Adrenal gland (tissue), 12 donors: Measurements from ENCODE around the gene MTG2. TPM values are rescaled to one million over a fixed set of nuclear protein-coding genes. Genes with fewer than 3 reads are reported as not detected.

Experiments used
- DNase-seq, 7 donors: peaks; one replicate each; pipeline ENCODE4 v3.0.0-alpha.2; 2019 to 2020
- H3K27ac ChIP-seq, 5 donors: fragments of 200-600 bp; sonication (generic) in 4 of 5; 1 replicate in 3 of 5; 2 replicates in 2 of 5; pipeline versions ENCODE4 v1.5.1 to v1.8.0; 2016 to 2020; ENCODE audit warnings: mild to moderate bottlenecking in 1 of 5
- H3K27me3 ChIP-seq: fragments of 200-600 bp; 2 replicates; pipeline ENCODE4 v1.8.0; 2021
- H3K36me3 ChIP-seq, 2 donors: fragments of 200-600 bp; replicated peaks in 1 of 2; 1 replicate in 1 of 2; 2 replicates in 1 of 2; pipeline versions ENCODE4 v1.5.1 to v1.8.0; 2018 to 2022
- H3K4me1 ChIP-seq, 2 donors: fragments of 200-600 bp; replicated peaks in 1 of 2; 1 replicate in 1 of 2; 2 replicates in 1 of 2; pipeline versions ENCODE4 v1.5.1 to v1.8.0; 2018 to 2021
- H3K4me3 ChIP-seq, 4 donors: fragments of 200-600 bp; sonication (generic) in 3 of 4; one replicate each; pipeline ENCODE4 v1.5.1; 2016 to 2018
- H3K9me3 ChIP-seq, 3 donors: fragments of 200-600 bp; sonication (generic) in 1 of 3; replicated peaks in 1 of 3; 1 replicate in 2 of 3; 2 replicates in 1 of 3; pipeline versions ENCODE4 v1.5.1 to v1.8.0; 2016 to 2021
- CTCF ChIP-seq, 6 experiments: fragments of 450-650 bp in 4 of 6; fragments of 200-600 bp in 2 of 6; sonication (generic) in 1 of 6; IDR thresholded peaks; 1 replicate in 5 of 6; 2 replicates in 1 of 6; pipeline versions ENCODE4 v1.5.1 to v1.8.0; 2016 to 2021; ENCODE audit warnings: antibody characterized with exemption in 6 of 6, mild to moderate bottlenecking in 2 of 6, moderate library complexity in 1 of 6
- POLR2A ChIP-seq, 2 donors: fragments of 450-650 bp; IDR thresholded peaks; one replicate each; pipeline ENCODE4 v1.6.1; 2017; ENCODE audit warnings: antibody characterized with exemption in 2 of 2, mild to moderate bottlenecking in 2 of 2, moderate library complexity in 1 of 2
- WGBS, 4 donors: extraction: QIAGEN DNeasy Blood & Tissue Kit in 2 of 4; methylation state at CpG; one replicate each; pipeline versions ENCODE4 v1.1.5 to v1.1.7; 2013 to 2017; 5-methylcytosine and 5-hydroxymethylcytosine counted together
- intact Hi-C, 2 donors: fragments of 100-400 bp; cut with DNase I; formaldehyde crosslinking; loops; one replicate each; pipeline versions ENCODE4 v1.14.1 to v1.15.0; 2022 to 2023
- polyA plus RNA-seq, 3 donors: library from polyadenylated mRNA; stranded (reverse); fragments of 200-250 nt in 2 of 3; fragments of 350-450 nt in 1 of 3; fragmentation: Illumina TruSeq in 1 of 3; extraction: RNeasy Lipid Tissue Mini Kit (QIAGEN cat#74804) in 1 of 3; gene quantifications; one replicate each; pipeline ENCODE4 v1.2.3, GENCODE V29; 2013 to 2014
- total RNA-seq, 9 donors: library from RNA; depleted of rRNA in 4 of 9; stranded (reverse); fragments of >200 nt in 4 of 9; fragments of 120-200 nt in 1 of 9; fragmentation: NEBNext Ultra II Directional in 1 of 9; extraction: Animal tissue kit (Norgen Biotek cat#: 25700) in 1 of 9; gene quantifications; one replicate each; pipeline versions ENCODE4 v1.1.0 to v1.2.4, GENCODE V29; 2013 to 2023
- donor health status: healthy with polysubstance abuse.
- donor health status: Bipolar disorder and iron deficiency.
- donor health status: DM: yes; HTN: yes; CAD: no.
- donor health status: DM: no; HTN: no; CAD: no.
- donor health status: DM: no; HTN: no; CAD: no.
- donor health status: DM: yes; HTN: yes; CAD: no.

MTG2 gene
- total and polyA plus RNA-seq, 12 donors, result 11.5 to 90.4 (median 47.2) TPM

GRCh38 chr20:62193079-62194025 is 10.5 kb downstream of the MTG2 start:
- H3K4me1 ChIP-seq, result no peaks in the 10 kb centered on the region
- peaks cover 0 to 41% of the 10 kb centered on the region in 2 donors for H3K36me3 ChIP-seq
- no peak overlapping the region for H3K4me3 ChIP-seq
- intact Hi-C loops, result no loop called here
- no peaks in the 10 kb centered on the region for H3K27me3 ChIP-seq
- TF ChIP-seq CTCF (IDR thresholded peaks at IDR 0.05), result no peak
- TF ChIP-seq POLR2A (IDR thresholded peaks at IDR 0.05), result no peak
- 90 to 92% (median 91%) methylated on average over 29 of the region's 29 CpGs for WGBS, 4 donors
- H3K9me3 ChIP-seq, result no peaks in the 10 kb centered on the region
- no peak overlapping the region for H3K27ac ChIP-seq
- DNase-seq, result no peak

GRCh38 chr20:62195075-62195405 is 12.2 kb downstream of the MTG2 start:
- Histone ChIP-seq H3K9me3 (no peaks in the 10 kb centered on the region), H3K27ac (no peak overlapping the region), H3K36me3 (peaks cover 0 to 42% of the 10 kb centered on the region in 2 donors), H3K4me1 (no peaks in the 10 kb centered on the region), H3K27me3 (no peaks in the 10 kb centered on the region), H3K4me3 (no peak overlapping the region)
- 81 to 89% (median 86%) methylated on average over 8 of the region's 8 CpGs for WGBS, 4 donors
- intact Hi-C loops, result no loop called here
- no peak for DNase-seq
- no peak for TF ChIP-seq CTCF (IDR thresholded peaks at IDR 0.05)
- TF ChIP-seq POLR2A (IDR thresholded peaks at IDR 0.05), result no peak

- 93 to 97% (median 94%) methylated on average over 10 of the region's 10 CpGs for WGBS, 4 donors
- no peaks in the 10 kb centered on the region for H3K9me3 ChIP-seq
- H3K27me3 ChIP-seq, result no peaks in the 10 kb centered on the region
- TF ChIP-seq POLR2A (IDR thresholded peaks at IDR 0.05) (no peak), CTCF (IDR thresholded peaks at IDR 0.05) (no peak)
- DNase-seq, result no peak
- intact Hi-C loops, result no loop called here
- no peak overlapping the region for H3K4me3 ChIP-seq
- H3K36me3 ChIP-seq, result peaks cover 0 to 48% of the 10 kb centered on the region in 2 donors
- no peaks in the 10 kb centered on the region for H3K4me1 ChIP-seq
- no peak overlapping the region for H3K27ac ChIP-seq
These were observed 12.9 kb downstream of the MTG2 start for GRCh38 chr20:62195736-62196135.

GRCh38 chr20:62196286-62196685 is 13.5 kb downstream of the MTG2 start:
- Histone ChIP-seq H3K4me3 (no peak overlapping the region), H3K9me3 (no peaks in the 10 kb centered on the region), H3K4me1 (no peaks in the 10 kb centered on the region), H3K27me3 (no peaks in the 10 kb centered on the region), H3K27ac (no peak overlapping the region), H3K36me3 (peaks cover 0 to 54% of the 10 kb centered on the region in 2 donors)
- intact Hi-C loops, result no loop called here
- DNase-seq, result no peak
- TF ChIP-seq CTCF (IDR thresholded peaks at IDR 0.05) (no peak), POLR2A (IDR thresholded peaks at IDR 0.05) (no peak)
- WGBS, 4 donors, result 92 to 94% (median 92%) methylated on average over 10 of the region's 10 CpGs
